ENCODE results near the gene UIMC1.
"Not testable (repeated sequence)": the region's sequence is repeated elsewhere in the genome, so short reads cannot be mapped to it uniquely, and the experiment has no call there.

UIMC1 gene

GRCh38 chr5:177015156-177015555, 8.6 kb upstream of the UIMC1 start:
- no peak overlapping the region for H3K4me3 ChIP-seq (replicated peaks in 1 of 2; ENCODE audit: low read depth in 2 of 2, low read length in 2 of 2)
- no peak for DNase-seq (ENCODE audit: low read depth in 2 of 2)
- TF ChIP-seq CTCF (IDR thresholded peaks at IDR 0.05; ENCODE audit: low read depth, low read length), result no peak

GRCh38 chr5:177010153-177010552, 3.6 kb upstream of the UIMC1 start:
- DNase-seq (ENCODE audit: low read depth in 2 of 2), result no peak
- no peak for TF ChIP-seq CTCF (IDR thresholded peaks at IDR 0.05; ENCODE audit: low read depth, low read length)
- no peak overlapping the region for H3K4me3 ChIP-seq (replicated peaks in 1 of 2; ENCODE audit: low read depth in 2 of 2, low read length in 2 of 2)

GRCh38 chr5:177008716-177009115, 2.1 kb upstream of the UIMC1 start:
- peak in 1 of 2 donors; percentile 73 for DNase-seq (ENCODE audit: low read depth in 2 of 2)
- no peak overlapping the region for H3K4me3 ChIP-seq (replicated peaks in 1 of 2; ENCODE audit: low read depth in 2 of 2, low read length in 2 of 2)
- TF ChIP-seq CTCF (IDR thresholded peaks at IDR 0.05; ENCODE audit: low read depth, low read length), result no peak

DNA sequence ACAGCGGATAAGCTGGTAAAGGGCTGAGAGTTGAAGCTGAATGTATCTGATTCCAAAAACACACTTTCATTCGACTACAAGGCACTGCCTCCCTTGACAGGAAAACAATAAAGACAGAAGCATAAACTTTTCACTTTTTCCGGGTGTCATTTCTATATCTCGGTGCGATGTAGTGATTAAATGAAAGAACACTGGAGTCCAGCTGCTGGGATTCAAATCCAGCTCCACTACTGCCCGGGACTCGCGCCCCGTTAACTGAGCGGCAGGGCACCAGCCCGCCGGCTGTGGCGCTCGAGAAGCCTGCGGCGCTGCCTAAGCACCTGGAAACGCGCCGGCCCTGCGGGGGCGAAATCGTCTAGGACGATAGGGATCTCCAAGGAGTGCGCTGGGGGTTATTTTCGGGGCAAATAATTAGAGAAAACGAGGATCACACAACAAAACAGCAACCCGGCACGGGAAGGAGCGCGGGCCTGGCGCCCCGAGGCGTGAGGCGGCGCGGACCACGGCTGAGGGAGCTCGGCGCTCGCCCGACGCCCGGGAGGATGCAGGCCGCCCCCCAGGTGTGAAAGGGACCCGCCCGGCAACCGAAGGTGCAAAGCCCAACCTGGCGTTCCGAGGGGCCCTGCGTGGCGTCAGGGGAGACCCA, 837 bp downstream of the UIMC1 start:
- H3K4me3 ChIP-seq (replicated peaks in 1 of 2; ENCODE audit: low read depth in 2 of 2, low read length in 2 of 2), result peak overlapping the region; percentile 92 to 93
- DNase-seq (ENCODE audit: low read depth in 2 of 2), result peak; percentile 75 to 77
- TF ChIP-seq CTCF (IDR thresholded peaks at IDR 0.05; ENCODE audit: low read depth, low read length), result peak; percentile 74

GRCh38 chr5:177004961-177005360, 1.6 kb downstream of the UIMC1 start:
- H3K4me3 ChIP-seq (replicated peaks in 1 of 2; ENCODE audit: low read depth in 2 of 2, low read length in 2 of 2), result peak overlapping the region; percentile 92 to 93
- TF ChIP-seq CTCF (IDR thresholded peaks at IDR 0.05; ENCODE audit: low read depth, low read length), result no peak
- no peak for DNase-seq (ENCODE audit: low read depth in 2 of 2)

GRCh38 chr5:177003649-177004048, 2.9 kb downstream of the UIMC1 start:
- no peak for TF ChIP-seq CTCF (IDR thresholded peaks at IDR 0.05; ENCODE audit: low read depth, low read length)
- no peak overlapping the region for H3K4me3 ChIP-seq (replicated peaks in 1 of 2; ENCODE audit: low read depth in 2 of 2, low read length in 2 of 2)

DNA sequence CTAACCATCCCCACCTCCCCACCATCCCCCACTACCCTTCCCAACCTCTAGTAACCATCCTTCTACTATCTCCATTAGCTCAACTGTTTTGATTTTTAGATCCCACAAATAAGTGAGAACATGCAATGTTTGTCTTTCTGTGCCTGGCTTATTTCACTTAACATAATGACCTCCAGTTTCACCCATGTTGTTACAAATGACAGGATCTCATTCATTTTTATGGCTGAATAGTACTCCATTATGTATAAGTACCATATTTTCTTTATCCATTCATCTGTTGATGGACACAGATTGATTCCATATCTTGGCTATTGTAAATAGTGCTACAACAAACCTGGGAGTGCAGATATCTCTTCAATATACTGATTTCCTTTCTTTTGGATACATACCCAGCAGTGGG, 7.1 kb downstream of the UIMC1 start:
- not testable (repeated sequence) for DNase-seq (ENCODE audit: low read depth in 2 of 2); H3K4me3 ChIP-seq (replicated peaks in 1 of 2; ENCODE audit: low read depth in 2 of 2, low read length in 2 of 2)

More at GRCh38 chr5:177003649-177004048, 2.9 kb downstream of the UIMC1 start:
- DNase-seq (ENCODE audit: low read depth in 2 of 2), result no peak

Data from cardiac fibroblast (primary cell).